Liver (tissue), 3 donors: ENCODE data around the gene RSU1.

Experiments
- ATF3 ChIP-seq: IDR thresholded peaks from 2 replicates; pipeline ENCODE4 v1.6.1; 2016; ENCODE audit warnings: antibody characterized with exemption
- GABPA ChIP-seq, 2 donors: IDR thresholded peaks in 1 of 2; conservative IDR thresholded peaks in 1 of 2; 2 replicates each; pipeline ENCODE4 v1.6.1; 2016; ENCODE audit warnings: antibody characterized with exemption in 2 of 2, mild to moderate bottlenecking in 1 of 2, moderate library complexity in 1 of 2
- NR2F2 ChIP-seq: IDR thresholded peaks from 2 replicates; pipeline ENCODE4 v1.6.1; 2016; ENCODE audit warnings: antibody characterized with exemption
- RAD21 ChIP-seq, 2 donors: IDR thresholded peaks; 2 replicates each; pipeline ENCODE4 v1.6.1; 2016; ENCODE audit warnings: antibody characterized with exemption in 2 of 2, mild to moderate bottlenecking in 2 of 2
- REST ChIP-seq: IDR thresholded peaks from 2 replicates; pipeline ENCODE4 v1.6.1; 2016; ENCODE audit warnings: antibody characterized with exemption, mild to moderate bottlenecking
- TAF1 ChIP-seq: conservative IDR thresholded peaks from 2 replicates; pipeline ENCODE4 v1.6.1; 2016; ENCODE audit warnings: antibody characterized with exemption, mild to moderate bottlenecking
- TF ChIP-seq, protein P1 (sequence below): fragments of 150-350 bp; IDR thresholded peaks from 2 replicates; pipeline ENCODE4 v1.5.1; 2017; ENCODE audit warnings: improper control_type of control experiment, low read depth, low read length; ENCODE audit not compliant: missing input control
- TF ChIP-seq, protein P2 (sequence below): IDR thresholded peaks from 2 replicates; pipeline ENCODE4 v1.6.1; 2016; ENCODE audit warnings: antibody characterized with exemption
- donor health status: healthy.
- donor health status: healthy.

GRCh38 chr10:16742165-16742960 lies 74.9 kb downstream of the RSU1 start:
- TF ChIP-seq, protein P1, sequence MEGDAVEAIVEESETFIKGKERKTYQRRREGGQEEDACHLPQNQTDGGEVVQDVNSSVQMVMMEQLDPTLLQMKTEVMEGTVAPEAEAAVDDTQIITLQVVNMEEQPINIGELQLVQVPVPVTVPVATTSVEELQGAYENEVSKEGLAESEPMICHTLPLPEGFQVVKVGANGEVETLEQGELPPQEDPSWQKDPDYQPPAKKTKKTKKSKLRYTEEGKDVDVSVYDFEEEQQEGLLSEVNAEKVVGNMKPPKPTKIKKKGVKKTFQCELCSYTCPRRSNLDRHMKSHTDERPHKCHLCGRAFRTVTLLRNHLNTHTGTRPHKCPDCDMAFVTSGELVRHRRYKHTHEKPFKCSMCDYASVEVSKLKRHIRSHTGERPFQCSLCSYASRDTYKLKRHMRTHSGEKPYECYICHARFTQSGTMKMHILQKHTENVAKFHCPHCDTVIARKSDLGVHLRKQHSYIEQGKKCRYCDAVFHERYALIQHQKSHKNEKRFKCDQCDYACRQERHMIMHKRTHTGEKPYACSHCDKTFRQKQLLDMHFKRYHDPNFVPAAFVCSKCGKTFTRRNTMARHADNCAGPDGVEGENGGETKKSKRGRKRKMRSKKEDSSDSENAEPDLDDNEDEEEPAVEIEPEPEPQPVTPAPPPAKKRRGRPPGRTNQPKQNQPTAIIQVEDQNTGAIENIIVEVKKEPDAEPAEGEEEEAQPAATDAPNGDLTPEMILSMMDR = no peak
- TF ChIP-seq REST = no peak
- TF ChIP-seq ATF3 = no peak
- no peak for TF ChIP-seq GABPA (IDR thresholded peaks at IDR 0.05 in 1 of 2, conservative IDR thresholded peaks at IDR 0.05 in 1 of 2)
- no peak for TF ChIP-seq TAF1
- TF ChIP-seq, protein P2, sequence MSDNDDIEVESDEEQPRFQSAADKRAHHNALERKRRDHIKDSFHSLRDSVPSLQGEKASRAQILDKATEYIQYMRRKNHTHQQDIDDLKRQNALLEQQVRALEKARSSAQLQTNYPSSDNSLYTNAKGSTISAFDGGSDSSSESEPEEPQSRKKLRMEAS = no peak
- no peak for TF ChIP-seq RAD21 (IDR thresholded peaks at IDR 0.05)
- no peak for TF ChIP-seq NR2F2
